ENCODE measurements around the gene ANO4.

ANO4 gene

DNA sequence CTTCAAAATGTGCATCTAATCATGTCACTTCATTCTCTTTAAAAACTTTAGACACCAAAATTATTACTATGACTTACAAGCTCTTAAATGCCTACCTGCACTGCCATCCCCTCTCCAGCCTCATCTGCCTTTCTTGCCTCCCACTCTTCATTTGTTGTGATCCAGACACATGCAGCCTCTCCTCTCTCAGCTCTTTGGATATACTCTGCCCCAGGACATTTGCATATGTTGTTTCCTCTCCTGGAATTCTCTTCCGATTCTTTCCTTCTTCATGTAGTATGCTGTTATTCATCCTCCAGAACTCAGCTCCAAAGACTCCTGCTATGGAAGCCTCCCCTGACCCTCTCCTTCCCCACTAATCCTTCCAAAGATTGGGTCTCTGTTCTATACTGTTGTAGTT is 197.6 kb downstream of the ANO4 start:
- no peak for DNase-seq (ENCODE audit: low read depth)

- DNase-seq (ENCODE audit: low read depth), result no peak
Measured at GRCh38 chr12:100993916-100994450, 199.4 kb downstream of the ANO4 start.

GRCh38 chr12:100995201-100995600 is 200.6 kb downstream of the ANO4 start:
- no peak for DNase-seq (ENCODE audit: low read depth)

DNA sequence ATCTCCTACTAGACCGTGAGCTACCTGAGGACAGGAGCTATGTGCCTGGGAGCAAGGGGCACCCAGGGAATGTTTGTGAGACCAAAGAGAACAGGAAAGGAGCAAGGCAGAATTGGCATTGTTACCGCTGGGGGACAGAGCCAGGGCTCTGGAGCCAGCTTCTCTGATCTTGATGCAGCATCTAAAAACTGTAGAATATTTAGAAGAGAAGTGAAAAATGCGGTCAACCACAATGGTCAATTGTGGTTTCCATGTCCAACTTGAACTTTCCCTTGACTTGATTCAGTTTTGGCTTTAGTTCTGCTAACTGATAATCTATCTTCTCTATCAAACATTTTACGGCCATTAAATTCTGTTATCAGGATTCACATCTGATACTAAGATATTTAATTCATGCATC is 201.2 kb downstream of the ANO4 start:
- no peak for DNase-seq (ENCODE audit: low read depth)

DNA sequence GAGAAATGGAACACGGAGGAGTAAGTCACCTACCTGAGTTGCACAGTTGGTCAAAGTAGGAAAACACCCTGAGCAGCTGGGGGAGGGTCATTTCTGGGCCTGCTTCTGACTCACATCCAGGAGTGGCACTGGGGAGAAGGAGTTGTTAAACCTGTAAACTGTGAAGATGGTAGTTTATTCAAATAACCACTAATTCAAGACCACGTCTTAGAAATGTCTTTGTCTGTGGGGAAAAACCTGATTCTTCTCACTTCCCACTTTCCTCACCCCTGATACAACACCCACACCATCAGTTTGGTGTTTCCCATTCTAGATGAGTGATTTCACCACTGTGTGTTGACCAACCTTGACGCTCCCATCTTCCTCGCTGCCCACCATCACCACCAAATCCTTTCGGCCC is 207.1 kb downstream of the ANO4 start:
- DNase-seq (ENCODE audit: low read depth), result no peak

GRCh38 chr12:101002696-101003419 is 208.3 kb downstream of the ANO4 start:
- no peak for DNase-seq (ENCODE audit: low read depth)

GRCh38 chr12:101004898-101005297 is 210.3 kb downstream of the ANO4 start:
- DNase-seq (ENCODE audit: low read depth), result no peak

GRCh38 chr12:101009274-101009673 is 214.7 kb downstream of the ANO4 start:
- DNase-seq (ENCODE audit: low read depth), result no peak

DNA sequence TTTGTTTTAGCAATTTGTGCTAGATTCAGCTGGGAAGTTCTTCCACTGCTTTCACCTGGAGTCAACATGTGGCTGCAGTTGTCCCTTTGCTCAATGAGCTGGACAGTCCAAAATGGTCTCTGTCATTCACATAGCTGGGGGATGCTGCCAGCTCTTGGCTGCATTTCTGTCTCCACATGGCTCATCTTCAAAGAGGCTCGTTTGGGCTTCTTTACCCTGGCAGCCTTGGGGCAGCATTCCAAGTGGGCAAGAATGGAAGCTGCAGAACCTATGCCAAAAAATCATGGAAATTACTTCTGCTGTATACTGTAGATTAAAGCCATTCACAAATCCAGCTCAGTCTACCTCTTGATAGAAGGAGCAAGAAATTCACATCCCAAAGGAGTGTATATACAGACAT is 216.3 kb downstream of the ANO4 start:
- DNase-seq (ENCODE audit: low read depth), result no peak

DNA sequence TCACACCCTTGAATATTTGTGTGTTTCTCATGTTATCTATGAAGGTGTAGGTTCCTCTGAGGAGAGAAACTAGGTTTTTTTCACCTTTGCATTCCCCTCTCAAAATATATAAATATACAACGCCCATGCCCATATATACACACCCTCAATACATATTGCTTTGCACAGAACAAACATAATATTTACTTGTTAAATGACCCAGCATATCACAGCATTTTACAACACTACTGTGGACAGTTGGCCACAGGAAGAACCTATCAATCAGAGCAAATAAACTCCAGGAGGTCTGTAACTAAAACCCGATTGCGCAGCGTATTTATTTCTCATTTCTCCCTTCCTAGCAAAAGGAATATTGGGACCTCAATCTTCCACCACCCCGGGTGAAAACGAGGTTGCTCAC is 219.4 kb downstream of the ANO4 start:
- no peak for DNase-seq (ENCODE audit: low read depth)

- no peak for DNase-seq (ENCODE audit: low read depth)
Measured at GRCh38 chr12:101015044-101015443, 220.5 kb downstream of the ANO4 start.

DNA sequence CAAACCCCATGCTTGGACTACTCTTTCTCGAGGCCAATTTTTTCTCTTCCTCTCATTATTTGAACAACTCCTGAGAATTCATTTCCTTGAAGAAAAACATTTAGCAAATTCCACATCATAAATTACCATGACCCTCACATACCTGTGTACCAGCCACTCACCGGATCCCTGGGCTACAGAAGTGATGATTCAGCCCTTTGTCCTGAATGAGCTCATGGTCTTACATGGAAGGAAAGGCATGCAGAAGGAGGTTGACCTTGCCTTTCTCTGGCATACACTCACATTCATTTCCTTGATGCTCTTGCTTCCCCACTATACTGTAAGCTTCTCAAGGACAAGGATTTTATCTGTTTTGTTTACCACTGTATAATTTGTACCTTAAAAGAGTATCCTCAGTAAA is 224.0 kb downstream of the ANO4 start:
- DNase-seq (ENCODE audit: low read depth), result no peak

GRCh38 chr12:101019201-101019600 is 224.6 kb downstream of the ANO4 start:
- no peak for DNase-seq (ENCODE audit: low read depth)

GRCh38 chr12:101019667-101020066 is 225.1 kb downstream of the ANO4 start:
- DNase-seq (ENCODE audit: low read depth), result no peak

GRCh38 chr12:101021442-101021841 is 226.9 kb downstream of the ANO4 start:
- no peak for DNase-seq (ENCODE audit: low read depth)

GRCh38 chr12:101021911-101022388 is 227.4 kb downstream of the ANO4 start:
- no peak for DNase-seq (ENCODE audit: low read depth)

GRCh38 chr12:101027200-101027599 is 232.6 kb downstream of the ANO4 start:
- no peak for DNase-seq (ENCODE audit: low read depth)

GRCh38 chr12:101027816-101028215 is 233.2 kb downstream of the ANO4 start:
- no peak for DNase-seq (ENCODE audit: low read depth)

GRCh38 chr12:101038289-101038871 is 243.8 kb downstream of the ANO4 start:
- no peak for DNase-seq (ENCODE audit: low read depth)

DNA sequence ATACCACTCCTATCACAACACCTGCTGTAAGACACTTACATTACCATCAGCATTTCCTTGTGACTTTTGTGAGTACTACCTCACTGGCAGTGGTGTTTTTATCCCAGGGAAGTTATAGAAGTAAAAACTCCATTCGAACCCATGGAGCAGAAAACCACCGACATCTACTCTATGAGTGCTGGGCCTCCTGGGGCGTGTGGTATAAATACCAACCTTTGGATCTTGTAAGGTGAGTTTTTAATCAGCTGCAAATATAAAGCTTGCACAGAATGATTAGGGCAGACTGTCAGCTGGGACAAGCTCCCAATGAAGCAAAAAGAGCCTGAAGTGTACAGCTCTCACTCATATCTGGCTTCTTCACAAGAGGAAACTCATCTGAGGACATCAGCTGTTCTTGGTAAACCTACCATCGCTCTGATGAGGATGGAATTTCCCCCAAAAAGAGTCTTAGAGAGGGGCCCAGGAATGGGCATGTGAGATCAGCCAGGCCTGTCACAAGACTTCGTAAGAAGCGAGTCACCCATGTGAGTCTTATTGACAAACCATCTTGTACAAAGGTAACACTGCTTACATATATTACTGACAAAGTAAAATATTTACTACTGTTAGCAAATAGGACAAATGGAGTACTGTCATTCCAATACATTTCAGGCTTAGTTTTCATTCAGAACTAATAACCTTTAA is 245.4 kb downstream of the ANO4 start:
- DNase-seq (ENCODE audit: low read depth), result no peak

GRCh38 chr12:101040936-101041335 is 246.4 kb downstream of the ANO4 start:
- DNase-seq (ENCODE audit: low read depth), result no peak

DNA sequence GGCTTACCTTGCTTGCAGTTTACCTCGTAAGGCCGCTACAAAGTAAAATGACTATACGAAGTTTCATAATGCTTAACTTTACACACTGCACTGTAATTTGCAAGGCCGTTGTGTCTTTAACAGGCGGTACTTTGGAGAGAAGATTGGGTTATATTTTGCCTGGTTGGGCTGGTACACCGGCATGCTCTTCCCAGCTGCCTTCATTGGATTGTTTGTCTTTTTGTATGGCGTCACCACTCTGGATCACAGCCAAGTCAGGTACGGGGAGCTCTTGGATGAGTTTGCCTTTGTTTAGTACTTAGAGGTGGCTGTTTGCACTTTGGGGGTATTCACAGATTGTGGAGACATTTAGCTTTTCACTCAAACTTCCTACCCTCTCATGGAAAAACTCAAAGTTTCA is 247.6 kb downstream of the ANO4 start:
- no peak for DNase-seq (ENCODE audit: low read depth)

- DNase-seq (ENCODE audit: low read depth), result no peak
Measured at GRCh38 chr12:101044512-101045059, 250.0 kb downstream of the ANO4 start.

Data from stimulated activated CD8-positive, alpha-beta memory T cell treated with anti-CD3 and anti-CD28 coated beads, Interleukin-15, amount 100 ng/mL, for 24 hours (primary cell).